GM19455 (cell line): ENCODE results near the gene RRP8.

Experiments used
- ATAC-seq: cut with Tn5 transposase; IDR thresholded peaks from one replicate; pipeline ENCODE4 v1.9.1; 2021; ENCODE audit not compliant: unreplicated experiment

RRP8 gene

GRCh38 chr11:6546735-6547134 lies 56.7 kb downstream of the RRP8 start:
- ATAC-seq: no peak

- no peak for ATAC-seq
Observed at GRCh38 chr11:6545917-6546605, 57.4 kb downstream of the RRP8 start.
